ENCODE results near the gene LACTBL1.
"Not testable (repeated sequence)": the region's sequence is repeated elsewhere in the genome, so short reads cannot be mapped to it uniquely, and the experiment has no call there.

Gene LACTBL1

GRCh38 chr1:22976127-22976460 lies 3.4 kb upstream of the LACTBL1 start:
- DNase-seq, result no peak

GRCh38 chr1:22975694-22976093 lies 3.0 kb upstream of the LACTBL1 start:
- DNase-seq, result no peak

GRCh38 chr1:22971611-22972405 lies 858 bp downstream of the LACTBL1 start:
- DNase-seq, result no peak

DNA sequence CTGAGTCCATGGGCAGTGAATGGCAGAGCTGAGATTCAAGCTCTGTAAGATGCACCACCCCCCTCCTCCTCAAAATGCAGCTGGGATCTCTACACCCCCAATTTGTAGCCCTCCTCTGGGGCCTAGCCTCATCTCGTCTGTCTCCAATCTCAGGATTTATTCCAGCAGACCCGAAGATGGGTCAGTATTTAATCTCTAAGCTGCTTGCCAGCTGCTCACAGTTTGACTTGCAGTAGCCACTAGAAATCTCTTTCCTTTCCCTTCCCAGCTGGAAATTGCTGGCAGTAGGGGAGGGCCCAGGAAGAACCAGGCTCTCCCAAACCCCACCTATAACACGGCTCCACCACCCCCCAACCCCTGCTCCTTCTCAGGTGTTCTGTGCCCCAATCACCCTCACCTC lies 1.5 kb downstream of the LACTBL1 start:
- no peak for DNase-seq

GRCh38 chr1:22970096-22970495 lies 2.6 kb downstream of the LACTBL1 start:
- no peak for DNase-seq

DNA sequence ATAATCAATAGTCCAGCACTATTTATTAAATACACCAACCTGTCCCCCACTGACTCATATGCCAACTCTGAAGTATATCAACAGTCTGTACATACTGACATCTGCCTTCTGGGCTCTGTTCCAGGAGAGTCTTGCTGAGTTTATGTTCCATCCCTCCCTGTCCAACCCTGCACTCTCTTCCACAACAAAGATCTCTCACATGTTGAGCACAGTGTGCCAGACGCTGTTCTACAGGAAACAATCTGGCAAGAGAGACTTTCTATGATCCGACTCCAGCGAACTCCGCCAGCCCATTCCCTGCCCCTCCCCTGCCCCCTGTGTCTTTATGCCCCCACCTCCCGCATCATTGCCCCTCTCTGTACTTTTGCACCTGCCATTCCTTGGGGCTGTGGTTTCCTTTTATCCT lies 3.4 kb downstream of the LACTBL1 start:
- DNase-seq, result no peak

GRCh38 chr1:22967833-22968232 lies 4.8 kb downstream of the LACTBL1 start:
- DNase-seq, result no peak

- no peak for DNase-seq
Measured at GRCh38 chr1:22966309-22966708, 6.4 kb downstream of the LACTBL1 start.

DNA sequence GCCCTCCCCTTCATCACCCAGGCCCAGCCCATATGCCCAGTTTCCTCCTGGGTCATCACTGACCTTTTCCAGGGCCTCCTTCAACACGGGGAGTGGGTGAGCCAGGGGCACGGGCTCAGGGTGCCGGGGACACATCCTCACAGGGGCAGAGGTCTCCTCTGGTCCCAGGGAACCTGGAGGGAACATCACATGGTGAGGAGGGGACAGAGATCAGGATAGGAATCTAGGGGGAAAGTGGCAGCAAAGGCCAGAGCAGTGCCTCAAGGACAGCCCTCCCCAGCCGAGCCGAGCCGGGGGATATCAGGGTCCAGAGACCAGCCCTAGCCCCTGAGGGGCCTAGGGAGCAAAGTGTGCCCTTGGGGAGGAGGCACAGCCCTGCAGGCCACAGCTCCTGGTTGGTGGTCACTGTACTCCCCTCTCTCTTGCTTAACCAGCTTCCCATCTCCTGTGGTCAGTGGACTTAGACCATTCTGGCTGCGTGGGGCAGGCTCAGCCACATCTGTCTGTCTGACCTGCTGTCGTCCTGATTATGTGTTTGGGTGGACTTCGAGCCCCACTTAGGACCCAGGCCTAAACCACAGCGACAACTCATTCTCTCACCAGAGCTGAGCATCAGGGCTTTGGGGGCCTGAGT lies 9.5 kb downstream of the LACTBL1 start:
- DNase-seq, result no peak

GRCh38 chr1:22962558-22962957 lies 10.1 kb downstream of the LACTBL1 start:
- no peak for DNase-seq

- DNase-seq, result no peak
Measured at GRCh38 chr1:22959545-22960360, 12.9 kb downstream of the LACTBL1 start.

GRCh38 chr1:22958556-22958955 lies 14.1 kb downstream of the LACTBL1 start:
- no peak for DNase-seq

- no peak for DNase-seq
Measured at GRCh38 chr1:22957066-22957465, 15.6 kb downstream of the LACTBL1 start.

DNA sequence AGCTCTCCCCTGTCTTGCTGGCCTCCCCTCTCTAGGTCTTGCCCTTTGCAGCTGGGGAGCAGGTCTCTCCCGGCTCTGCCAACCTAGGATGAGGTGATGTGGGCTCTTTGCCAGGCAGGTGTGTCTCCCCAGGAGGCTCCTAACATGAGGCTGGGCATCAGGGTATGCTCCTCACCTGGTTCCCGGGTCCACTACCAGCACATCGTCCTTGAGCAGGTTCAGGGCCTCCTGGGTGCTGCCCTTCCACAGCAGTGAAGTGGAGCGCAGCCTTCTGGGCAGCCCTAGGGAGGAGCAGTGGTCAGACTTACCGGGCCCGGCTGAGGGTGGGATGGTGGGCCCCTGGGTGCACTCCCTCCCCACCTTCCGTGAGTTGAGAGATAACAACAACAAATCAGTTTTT lies 17.5 kb downstream of the LACTBL1 start:
- DNase-seq, result no peak

DNA sequence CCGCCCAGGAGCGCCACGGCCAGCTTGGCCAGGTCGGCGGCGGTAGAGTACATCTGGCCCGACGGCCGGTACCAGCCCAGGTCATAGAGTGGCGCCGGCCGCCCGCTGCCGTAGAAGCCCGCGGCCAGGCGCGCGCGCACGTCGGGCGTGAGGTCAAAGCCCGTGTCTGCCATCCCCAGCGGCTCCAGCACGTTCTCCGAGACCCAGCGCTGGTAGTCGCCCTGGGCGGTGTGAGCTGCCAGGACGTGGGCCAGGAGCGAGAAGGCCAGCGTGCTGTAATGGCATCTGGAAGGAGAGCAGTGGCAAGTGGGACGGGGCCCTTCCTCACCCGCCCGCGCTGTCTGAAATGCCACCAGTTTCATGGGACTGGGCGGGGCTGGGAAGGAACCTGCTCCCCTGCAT lies 18.9 kb downstream of the LACTBL1 start:
- DNase-seq, result no peak

- no peak for DNase-seq
Measured at GRCh38 chr1:22953057-22953739, 19.5 kb downstream of the LACTBL1 start.

DNA sequence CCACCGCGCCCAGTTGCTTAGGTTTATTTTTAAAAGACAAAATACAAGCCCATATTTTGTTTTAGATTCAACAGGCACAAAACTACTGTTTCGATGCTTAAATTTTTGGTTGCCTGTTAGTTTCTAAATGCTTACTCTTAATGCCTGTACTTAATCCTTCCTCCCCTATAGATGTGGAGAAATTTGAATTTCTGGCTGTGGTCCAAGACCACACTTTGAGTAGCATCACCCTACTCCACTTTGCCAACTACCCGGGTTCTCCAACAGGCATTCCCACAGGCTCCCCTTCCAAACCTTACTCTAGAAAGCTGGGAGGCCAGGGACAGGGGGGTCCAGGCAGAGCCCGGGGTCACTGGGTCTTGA lies 20.0 kb downstream of the LACTBL1 start:
- DNase-seq, result no peak

DNA sequence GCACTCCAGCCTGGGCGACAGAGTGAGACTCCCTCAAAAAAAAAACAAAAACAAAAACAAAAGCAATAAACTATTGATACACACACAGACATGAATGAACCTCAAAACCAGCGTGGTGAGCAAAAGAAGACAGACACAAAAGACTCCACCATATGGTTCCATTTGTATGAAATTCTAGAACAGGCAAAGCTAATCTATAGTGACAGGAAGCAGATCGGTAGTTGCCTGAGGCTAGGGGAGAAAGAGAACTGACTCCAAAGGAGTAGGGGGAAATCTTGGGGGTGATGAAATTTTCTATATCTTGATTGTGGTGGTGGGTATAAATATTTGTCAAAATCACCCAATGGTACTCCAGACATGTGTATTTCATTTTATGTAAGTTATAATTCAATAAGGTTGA lies 20.9 kb downstream of the LACTBL1 start:
- DNase-seq, result no peak

DNA sequence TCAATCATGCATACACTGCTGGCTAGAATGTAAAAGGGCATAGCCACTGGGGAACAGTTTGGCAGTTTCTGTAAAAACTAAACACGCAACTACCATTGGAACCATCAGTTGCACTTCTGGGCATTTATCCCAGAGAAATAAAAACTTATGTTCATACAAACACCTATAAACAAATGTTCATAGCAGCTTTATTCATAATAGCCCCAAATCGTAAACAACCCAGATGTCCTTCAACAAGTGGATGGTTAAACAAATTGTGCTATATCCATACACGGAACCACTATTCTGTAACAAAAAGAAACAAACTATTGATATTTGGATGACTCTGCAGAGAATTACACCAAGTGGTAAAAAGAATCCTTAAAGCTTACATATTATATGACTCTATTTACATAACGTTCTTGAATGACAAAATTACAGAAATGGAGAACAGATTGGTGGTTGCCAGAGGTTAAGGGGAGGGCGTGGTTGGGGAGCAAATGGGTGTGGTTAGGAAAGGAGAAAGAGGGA lies 22.8 kb downstream of the LACTBL1 start:
- no peak for DNase-seq

- DNase-seq, result not testable (repeated sequence)
Measured at GRCh38 chr1:22945171-22945570, 27.5 kb downstream of the LACTBL1 start.

DNA sequence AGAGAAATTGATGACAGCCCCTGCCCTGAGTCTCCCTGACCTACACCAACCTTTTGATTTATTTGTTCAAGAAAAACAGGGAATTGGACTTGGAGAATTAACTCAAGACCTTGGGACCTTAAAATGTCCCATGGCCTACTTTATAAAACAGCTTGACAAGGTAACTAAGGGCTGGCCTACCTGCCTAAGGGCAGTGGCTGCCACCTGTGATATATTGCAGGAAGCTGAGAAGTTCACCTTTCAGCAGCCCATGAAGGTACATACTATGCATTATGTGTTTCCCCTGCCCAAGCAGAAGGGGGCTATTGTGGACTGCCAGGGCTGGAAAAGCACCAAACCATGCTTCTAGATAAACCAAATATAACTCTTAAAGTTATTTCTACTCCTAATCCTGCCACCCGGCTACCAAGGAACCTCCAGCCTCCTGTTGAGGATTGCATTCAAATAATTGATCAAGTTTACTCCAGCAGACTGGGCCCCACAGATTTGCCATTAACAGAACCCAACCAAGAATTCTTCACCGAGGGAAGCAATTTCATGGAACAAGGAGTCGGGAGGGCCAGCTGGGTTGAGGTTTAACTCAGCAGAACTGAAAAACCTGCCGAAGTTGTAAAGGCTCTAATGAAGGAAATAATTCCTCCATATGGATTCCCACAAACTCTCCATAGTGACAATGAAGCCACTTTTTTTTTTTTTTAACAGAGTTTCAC lies 28.2 kb downstream of the LACTBL1 start:
- DNase-seq, result no peak

DNA sequence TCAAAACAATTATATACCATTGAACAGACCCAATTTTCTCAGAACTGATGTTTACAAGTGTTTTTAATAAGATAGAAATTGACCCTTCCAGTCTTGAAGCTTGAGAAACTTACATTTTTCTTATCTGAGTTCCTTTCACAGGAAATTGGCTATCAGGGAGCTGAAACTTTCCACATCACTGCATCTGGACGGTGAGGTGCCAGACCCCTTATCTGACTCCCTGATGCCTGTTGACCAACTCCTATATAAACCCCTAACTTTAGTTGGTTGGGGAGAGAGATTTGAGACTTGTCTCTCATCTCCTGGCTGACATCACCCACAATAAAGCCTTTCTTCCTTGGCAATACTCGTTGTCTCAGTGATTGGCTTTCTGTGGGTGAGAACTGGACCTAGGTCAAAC lies 31.4 kb downstream of the LACTBL1 start:
- DNase-seq, result no peak
